Left colon (tissue), 2 donors: Measurements from ENCODE around the gene TMTC4. TPM values are rescaled to one million over a fixed set of nuclear protein-coding genes. Genes with fewer than 3 reads are reported as not detected.
"Not testable (repeated sequence)": the region's sequence is repeated elsewhere in the genome, so short reads cannot be mapped to it uniquely, and the experiment has no call there.

ENCODE experiments used
- ATAC-seq: fragments of 200-7000 bp; cut with Tn5 transposase; one replicate; pipeline ENCODE4 v1.9.1; 2020; ENCODE audit warnings: mild to moderate bottlenecking, moderate library complexity
- DNase-seq, 2 donors: peaks; one replicate each; pipeline ENCODE4 v3.0.0-alpha.2; 2020
- intact Hi-C, 2 donors: fragments of 100-400 bp; cut with DNase I in 1 of 2; cut with micrococcal nuclease in 1 of 2; formaldehyde crosslinking; loops; one replicate each; pipeline versions ENCODE4 v1.11.2 to v1.14.0; 2022; cut with DNase I, micrococcal nuclease
- long read RNA-seq: library from polyadenylated mRNA; unstranded; transcript quantifications from one replicate; pipeline ENCODE4 v2.0.0, GENCODE V29; 2021
- total RNA-seq, 2 donors: library from RNA; stranded (reverse); fragmentation: NEBNext Ultra II Directional; extraction: Animal tissue kit (Norgen Biotek cat#: 25700); gene quantifications; one replicate each; pipeline ENCODE4 v1.2.1, GENCODE V29; 2021
- donor health status: DM: no; HTN: no; CAD: no.
- donor health status: DM: yes; HTN: yes; CAD: no.

The TMTC4 gene
- 10 to 100 TPM; 15.9 to 26.1 TPM for total RNA-seq
- long read RNA-seq, transcript TMTC4-203 (18 exons, 3,483 nt) = major isoform, 6 of 26 reads
- long read RNA-seq, partial matches to known transcripts = 6 of 26 reads
- long read RNA-seq, other reads (novel, unspliced or antisense) = 10 of 26 reads

GRCh38 chr13:100674572-100674871 lies at the start of gene TMTC4:
Gene TMTC4, minus strand, starts transcription at chr13:100674795. Its CDS starts 4,433 bp downstream, at chr13:100670362.
- DNase-seq = no peak
- ATAC-seq = no peak
- intact Hi-C loops = no loop called here

GRCh38 chr13:100722517-100722916 lies 47.9 kb upstream of the TMTC4 start:
- intact Hi-C loops = no loop called here
- DNase-seq (no peak), ATAC-seq (no peak)

GRCh38 chr13:100721885-100722512 lies 47.4 kb upstream of the TMTC4 start:
- intact Hi-C loops = no loop called here
- ATAC-seq (peak; percentile 50), DNase-seq (peak in 1 of 2 donors; percentile 55)

GRCh38 chr13:100715604-100716003 lies 41.0 kb upstream of the TMTC4 start:
- ATAC-seq (no peak), DNase-seq (no peak)
- intact Hi-C loops = no loop called here

GRCh38 chr13:100714478-100714877 lies 39.9 kb upstream of the TMTC4 start:
- intact Hi-C loops = no loop called here
- ATAC-seq = no peak

GRCh38 chr13:100710176-100710575 lies 35.6 kb upstream of the TMTC4 start:
- intact Hi-C loops = no loop called here
- ATAC-seq (no peak), DNase-seq (no peak)

More at GRCh38 chr13:100714478-100714877, 39.9 kb upstream of the TMTC4 start:
- DNase-seq = no peak

GRCh38 chr13:100707818-100708740 lies 33.5 kb upstream of the TMTC4 start:
- DNase-seq (no peak), ATAC-seq (no peak)
- intact Hi-C loops = loop anchor here in 1 of 2 donors (5.0 kb wide), 1 partner anchor 66 kb away; no protein-coding TSS in a partner anchor

- DNase-seq, ATAC-seq, intact Hi-C loops: not testable (repeated sequence)
Observed at GRCh38 chr13:100698331-100698730, 23.7 kb upstream of the TMTC4 start.

- no peak for ATAC-seq
- DNase-seq = no peak
- intact Hi-C loops = no loop called here
Observed at GRCh38 chr13:100695509-100695773, 20.8 kb upstream of the TMTC4 start.

- DNase-seq (peak in 1 of 2 donors; percentile 31), ATAC-seq (peak; percentile 71)
- intact Hi-C loops = no loop called here
Observed at GRCh38 chr13:100694722-100695508, 20.3 kb upstream of the TMTC4 start.

GRCh38 chr13:100689191-100689590 lies 14.6 kb upstream of the TMTC4 start:
- ATAC-seq (no peak), DNase-seq (no peak)
- intact Hi-C loops = no loop called here

GRCh38 chr13:100680131-100680530 lies 5.5 kb upstream of the TMTC4 start:
- DNase-seq = no peak
- intact Hi-C loops = no loop called here
- no peak for ATAC-seq

GRCh38 chr13:100677128-100677527 lies 2.5 kb upstream of the TMTC4 start:
- intact Hi-C loops, ATAC-seq, DNase-seq: not testable (repeated sequence)

- ATAC-seq (no peak), DNase-seq (no peak)
- intact Hi-C loops = no loop called here
Observed at GRCh38 chr13:100675661-100676129, 1.1 kb upstream of the TMTC4 start.

GRCh38 chr13:100674872-100675660 lies 471 bp upstream of the TMTC4 start:
- ATAC-seq = peak; percentile 93
- peak; percentile 99 for DNase-seq
- intact Hi-C loops = no loop called here

- DNase-seq = peak; percentile 43 to 54
- intact Hi-C loops = no loop called here
Observed at GRCh38 chr13:100673713-100674571, 653 bp downstream of the TMTC4 start.

GRCh38 chr13:100673376-100673712 lies 1.3 kb downstream of the TMTC4 start:
- ATAC-seq (peak; percentile 0), DNase-seq (no peak)
- intact Hi-C loops = no loop called here

More at GRCh38 chr13:100673713-100674571, 653 bp downstream of the TMTC4 start:
- peak; percentile 58 for ATAC-seq
